GM12873 (cell line): Measurements from ENCODE around the gene MT1A.

ENCODE experiments used
- CTCF ChIP-seq: IDR thresholded peaks from 2 replicates; pipeline ENCODE4 v1.5.1; 2012; ENCODE audit warnings: low read depth, mild to moderate bottlenecking, moderate library complexity, low read length, control low read depth; ENCODE audit not compliant: insufficient read depth; ENCODE audit errors: missing control alignments

The MT1A gene

GRCh38 chr16:56675685-56676210 lies 37.3 kb downstream of the MT1A start:
- TF ChIP-seq CTCF = no peak

- no peak for TF ChIP-seq CTCF
These were observed 39.0 kb downstream of the MT1A start for GRCh38 chr16:56677474-56677873.

- no peak for TF ChIP-seq CTCF
These were observed 40.7 kb downstream of the MT1A start for GRCh38 chr16:56679078-56679730.

- TF ChIP-seq CTCF = no peak
These were observed 41.4 kb downstream of the MT1A start for GRCh38 chr16:56679818-56680217.

GRCh38 chr16:56681939-56682702 lies 43.7 kb downstream of the MT1A start, which contains the start of gene MT1X:
Gene MT1X (plus strand): TSS chr16:56682470. CDS start chr16:56682541, 71 bp downstream.
- TF ChIP-seq CTCF = no peak

GRCh38 chr16:56682703-56683397 lies 44.4 kb downstream of the MT1A start:
- no peak for TF ChIP-seq CTCF
